GM19043 (cell line): ENCODE results near the gene PDE4C.

Experiments used
- ATAC-seq: cut with Tn5 transposase; IDR thresholded peaks from one replicate; pipeline ENCODE4 v1.9.1; 2021; ENCODE audit warnings: low read depth; ENCODE audit not compliant: unreplicated experiment

Gene PDE4C

GRCh38 chr19:18203408-18203862, 22.8 kb downstream of the PDE4C start:
- no peak for ATAC-seq

GRCh38 chr19:18202778-18203407, 23.3 kb downstream of the PDE4C start:
- ATAC-seq: no peak

DNA sequence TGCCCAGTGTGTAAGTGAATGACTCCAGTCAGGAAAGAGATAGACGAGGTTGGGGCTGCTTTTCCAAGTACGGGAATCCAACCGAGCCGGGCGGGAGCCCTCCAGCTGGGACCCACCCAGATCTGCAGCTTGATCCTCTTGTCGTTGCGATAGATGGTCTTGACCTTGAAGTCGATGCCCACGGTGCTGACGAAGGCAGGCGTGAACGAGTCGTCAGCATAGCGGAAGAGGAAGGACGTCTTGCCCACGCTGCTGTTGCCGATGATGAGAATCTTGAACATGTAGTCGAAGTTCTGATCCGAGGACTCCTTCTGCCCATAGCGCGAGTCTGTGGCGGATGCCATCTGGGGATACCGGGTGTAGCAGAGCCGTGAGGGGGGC, 23.9 kb downstream of the PDE4C start:
- no peak for ATAC-seq

GRCh38 chr19:18198374-18198773, 27.9 kb downstream of the PDE4C start:
- no peak for ATAC-seq

DNA sequence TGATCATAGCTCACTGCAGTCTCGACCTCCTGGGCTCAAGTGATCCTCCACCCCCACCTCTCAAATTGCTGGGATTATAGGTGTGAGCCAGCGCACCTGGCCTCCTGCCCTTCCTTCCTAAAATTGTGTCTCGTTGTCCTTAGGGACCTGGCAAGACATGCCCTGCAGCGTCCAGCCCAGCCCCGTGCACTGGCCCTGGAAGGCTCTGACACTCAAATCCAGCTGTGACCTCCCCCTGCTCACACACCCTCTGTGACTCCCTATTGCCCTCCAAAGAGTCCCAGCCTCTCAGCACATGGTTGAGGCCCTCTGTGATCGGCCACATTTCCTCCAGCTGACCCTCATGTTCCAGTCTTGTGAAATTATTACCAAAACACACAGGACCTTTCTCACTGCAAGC, 28.3 kb downstream of the PDE4C start:
- no peak for ATAC-seq

DNA sequence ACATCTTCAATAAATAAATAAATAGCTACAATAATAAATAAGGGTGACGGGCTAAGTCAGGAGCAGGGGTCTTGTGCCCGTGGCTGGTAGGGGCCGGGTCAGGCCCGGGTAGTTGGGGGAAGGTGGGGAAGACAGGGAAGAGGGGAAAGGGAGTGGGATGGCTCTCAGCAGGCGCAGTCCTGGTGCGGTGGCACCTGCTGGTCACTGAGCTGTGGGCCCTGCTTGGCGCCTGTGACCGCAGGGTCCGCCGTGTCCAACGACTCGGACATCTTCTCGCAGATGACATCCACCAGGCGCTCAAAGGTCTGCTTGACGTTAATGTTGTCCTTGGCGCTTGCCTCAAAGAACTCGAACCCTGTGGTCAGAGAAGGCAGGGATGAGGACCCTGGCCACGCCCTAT, 28.9 kb downstream of the PDE4C start:
- ATAC-seq: no peak

DNA sequence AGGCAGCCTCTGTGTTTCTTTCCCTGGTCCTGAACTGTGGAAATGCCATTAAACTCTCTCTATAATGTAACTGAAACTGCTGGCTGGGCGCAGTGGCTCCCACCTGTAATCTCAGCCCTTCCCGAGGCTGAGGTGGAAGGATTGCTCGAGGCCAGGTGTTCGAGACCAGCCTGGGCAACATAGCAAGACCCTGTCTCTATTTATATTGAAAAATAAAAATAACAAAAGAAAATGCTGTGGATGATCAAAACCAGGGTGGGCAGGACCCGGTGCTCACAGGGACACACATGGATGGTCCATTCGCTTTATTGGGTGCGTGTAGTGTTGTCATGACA, 29.8 kb downstream of the PDE4C start:
- no peak for ATAC-seq

- ATAC-seq: no peak
Observed at GRCh38 chr19:18194554-18195238, 31.5 kb downstream of the PDE4C start.

DNA sequence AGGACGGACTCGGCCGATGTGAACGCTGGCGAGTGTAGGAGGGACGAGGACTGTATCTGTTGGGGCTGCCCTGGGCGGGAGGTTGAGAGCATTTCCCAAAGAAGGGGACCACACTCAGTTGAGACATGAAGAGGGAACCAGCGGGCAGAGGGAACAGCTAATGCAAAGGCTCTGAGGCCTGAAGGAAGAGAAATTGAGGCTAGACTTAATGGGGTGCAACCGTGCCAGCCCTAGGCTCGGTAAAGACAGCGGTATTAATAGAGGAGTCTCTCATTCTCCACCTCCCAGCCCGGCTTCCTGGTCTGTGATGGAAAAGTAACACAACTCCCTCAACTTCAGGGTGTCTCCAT, 32.1 kb downstream of the PDE4C start:
- no peak for ATAC-seq

- no peak for ATAC-seq
Observed at GRCh38 chr19:18193388-18194180, 32.7 kb downstream of the PDE4C start.

GRCh38 chr19:18192673-18193387, 33.4 kb downstream of the PDE4C start, which contains the start of gene MPV17L2:
MPV17L2 (plus strand) TSS chr19:18193218; CDS start chr19:18193282, 64 bp downstream.
- ATAC-seq: peak; percentile 88

GRCh38 chr19:18191640-18192062, 34.6 kb downstream of the PDE4C start:
- no peak for ATAC-seq

- no peak for ATAC-seq
Observed at GRCh38 chr19:18190278-18190677, 36.0 kb downstream of the PDE4C start.

GRCh38 chr19:18185538-18185937, 40.7 kb downstream of the PDE4C start:
- no peak for ATAC-seq

DNA sequence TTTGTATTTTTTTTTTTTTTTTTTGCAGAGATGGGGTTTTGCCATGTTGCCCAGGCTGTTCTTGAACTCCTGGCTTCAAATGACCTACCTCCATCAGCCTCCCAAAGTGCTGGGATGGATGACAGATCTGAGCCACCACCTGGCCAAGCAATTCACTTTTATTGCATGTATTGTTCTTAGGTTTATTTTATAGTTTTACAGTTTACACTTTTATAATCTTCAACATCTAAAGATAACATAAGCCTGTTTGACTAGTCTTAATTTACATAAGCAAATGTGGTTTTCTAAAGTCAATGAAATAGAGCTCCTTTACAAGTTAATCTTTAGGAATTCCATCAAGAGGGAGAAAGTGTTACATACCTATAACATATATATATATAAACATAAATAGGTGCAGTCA, 42.7 kb downstream of the PDE4C start:
- no peak for ATAC-seq

GRCh38 chr19:18179957-18180356, 46.3 kb downstream of the PDE4C start:
- no peak for ATAC-seq

DNA sequence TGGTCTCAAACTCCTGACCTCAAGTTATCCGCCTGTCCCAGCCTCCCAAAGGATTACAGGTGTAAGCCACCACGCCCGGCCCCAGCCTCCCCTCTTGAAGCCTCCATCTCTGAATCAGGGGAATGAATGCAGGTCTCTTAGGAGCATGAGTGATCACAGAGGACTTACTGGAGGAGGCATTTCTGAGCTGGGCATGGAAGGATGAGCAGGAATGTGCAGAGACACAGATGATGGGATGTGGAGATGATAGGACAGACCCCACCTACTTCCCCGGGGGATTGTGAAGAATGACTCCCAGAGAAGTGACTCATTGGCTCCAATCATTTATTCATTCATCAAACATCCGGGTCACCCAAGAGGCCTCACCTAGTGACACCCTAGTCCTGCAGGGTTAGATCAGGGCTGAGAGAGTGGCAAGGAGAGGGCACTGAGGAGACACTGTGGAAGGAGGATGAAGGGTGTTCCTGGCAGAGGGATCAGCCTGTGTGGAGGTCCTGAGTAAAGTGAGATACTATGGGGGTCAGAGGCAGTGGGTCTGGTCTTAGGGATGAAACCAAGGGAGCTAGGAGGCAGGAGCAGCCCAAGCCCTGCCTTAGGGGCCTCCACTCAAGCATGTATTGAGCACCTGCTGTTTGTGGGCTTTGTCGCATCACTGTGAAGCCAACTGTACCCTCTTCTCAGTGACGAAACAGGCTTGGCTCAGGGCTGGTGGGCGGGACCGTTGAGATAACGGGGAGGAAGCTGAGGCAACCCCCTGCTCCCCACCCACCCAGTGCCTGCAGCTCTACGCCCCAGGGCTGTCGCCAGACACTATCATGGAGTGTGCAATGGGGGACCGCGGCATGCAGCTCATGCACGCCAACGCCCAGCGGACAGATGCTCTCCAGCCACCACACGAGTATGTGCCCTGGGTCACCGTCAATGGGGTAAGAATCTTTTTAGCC, 49.6 kb downstream of the PDE4C start:
- ATAC-seq: no peak

- ATAC-seq: no peak
Observed at GRCh38 chr19:18174983-18175382, 51.3 kb downstream of the PDE4C start.
